Stimulated activated naive CD8-positive, alpha-beta T cell treated with anti-CD3 and anti-CD28 coated beads, Interleukin-15, Interleukin-2, amounts not matched to agents 100 ng/mL and 50 ng/mL, for 24 hours (primary cell): ENCODE data around the gene WIPI1.
"Not testable (repeated sequence)": the region's sequence is repeated elsewhere in the genome, so short reads cannot be mapped to it uniquely, and the experiment has no call there.

Experiments
- H3K27ac Mint-ChIP-seq: one replicate; pipeline ENCODE4 v1.8.0; 2021; ENCODE audit warnings: mild to moderate bottlenecking, mixed read lengths
- H3K27me3 Mint-ChIP-seq: one replicate; pipeline ENCODE4 v1.8.0; 2021; ENCODE audit warnings: mixed read lengths
- H3K36me3 Mint-ChIP-seq: one replicate; pipeline ENCODE4 v1.8.0; 2021; ENCODE audit warnings: low read depth, mixed read lengths
- H3K4me1 Mint-ChIP-seq: one replicate; pipeline ENCODE4 v1.8.0; 2021; ENCODE audit warnings: low read depth, mixed read lengths
- H3K4me3 Mint-ChIP-seq: one replicate; pipeline ENCODE4 v1.8.0; 2021; ENCODE audit warnings: mild to moderate bottlenecking, mixed read lengths
- H3K9me3 Mint-ChIP-seq: one replicate; pipeline ENCODE4 v1.8.0; 2021; ENCODE audit warnings: mixed read lengths

Gene WIPI1

GRCh38 chr17:68422821-68423220, 34.5 kb downstream of the WIPI1 start:
- H3K36me3 Mint-ChIP-seq = peaks cover 11% of the 10 kb centered on the region
- no peaks in the 10 kb centered on the region for H3K9me3 Mint-ChIP-seq
- H3K27ac Mint-ChIP-seq = no peak overlapping the region
- no peaks in the 10 kb centered on the region for H3K27me3 Mint-ChIP-seq
- no peaks in the 10 kb centered on the region for H3K4me1 Mint-ChIP-seq
- no peak overlapping the region for H3K4me3 Mint-ChIP-seq

- no peaks in the 10 kb centered on the region for H3K4me1 Mint-ChIP-seq
Observed at GRCh38 chr17:68421486-68421885, 35.8 kb downstream of the WIPI1 start.

GRCh38 chr17:68420065-68420464, 37.2 kb downstream of the WIPI1 start:
- H3K9me3 Mint-ChIP-seq = no peaks in the 10 kb centered on the region
- no peak overlapping the region for H3K4me3 Mint-ChIP-seq
- H3K36me3 Mint-ChIP-seq = peaks cover 11% of the 10 kb centered on the region
- H3K4me1 Mint-ChIP-seq = peaks cover 11% of the 10 kb centered on the region
- no peaks in the 10 kb centered on the region for H3K27me3 Mint-ChIP-seq
- H3K27ac Mint-ChIP-seq = no peak overlapping the region

More at GRCh38 chr17:68421486-68421885, 35.8 kb downstream of the WIPI1 start:
- peaks cover 11% of the 10 kb centered on the region for H3K36me3 Mint-ChIP-seq
- H3K27me3 Mint-ChIP-seq = no peaks in the 10 kb centered on the region
- no peaks in the 10 kb centered on the region for H3K9me3 Mint-ChIP-seq
- no peak overlapping the region for H3K27ac Mint-ChIP-seq
- H3K4me3 Mint-ChIP-seq = no peak overlapping the region

DNA sequence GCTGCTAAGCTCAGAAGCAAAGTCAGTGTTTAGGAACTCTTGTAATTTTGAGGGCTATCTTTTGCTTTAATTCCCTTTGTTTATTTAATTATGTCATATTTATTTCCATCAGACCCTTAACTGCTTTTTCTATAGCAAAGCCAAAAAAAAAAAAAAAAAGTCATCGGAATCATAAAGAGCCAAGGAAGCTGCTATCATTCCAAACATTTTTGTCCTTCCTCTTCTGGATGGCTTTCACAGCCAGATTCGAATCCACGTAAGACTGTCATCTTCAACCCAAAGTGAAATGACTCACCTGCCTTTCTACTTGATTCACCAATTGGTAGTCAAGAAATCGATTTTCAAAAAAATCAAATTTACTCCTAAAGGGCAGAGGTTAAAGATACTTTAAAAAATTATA, 38.4 kb downstream of the WIPI1 start:
- H3K4me3 Mint-ChIP-seq = no peak overlapping the region

GRCh38 chr17:68417317-68417716, 40.0 kb downstream of the WIPI1 start:
- Mint-ChIP-seq H3K4me1 (peaks cover 25% of the 10 kb centered on the region), H3K4me3 (no peak overlapping the region), H3K9me3 (no peaks in the 10 kb centered on the region), H3K27ac (no peak overlapping the region), H3K27me3 (no peaks in the 10 kb centered on the region), H3K36me3 (peaks cover 11% of the 10 kb centered on the region)

More for the DNA sequence above, 38.4 kb downstream of the WIPI1 start:
- Mint-ChIP-seq H3K27me3 (no peaks in the 10 kb centered on the region), H3K36me3 (peaks cover 11% of the 10 kb centered on the region), H3K4me1 (peaks cover 23% of the 10 kb centered on the region), H3K9me3 (no peaks in the 10 kb centered on the region), H3K27ac (no peak overlapping the region)

GRCh38 chr17:68414901-68415300, 42.4 kb downstream of the WIPI1 start:
- not testable (repeated sequence) for H3K27me3 Mint-ChIP-seq, H3K36me3 Mint-ChIP-seq, H3K9me3 Mint-ChIP-seq
- Mint-ChIP-seq H3K4me1 (peaks cover 25% of the 10 kb centered on the region), H3K4me3 (peak overlapping the region; percentile 91), H3K27ac (peak overlapping the region; percentile 86)

GRCh38 chr17:68413597-68414560, 43.4 kb downstream of the WIPI1 start:
- peaks cover 25% of the 10 kb centered on the region for H3K4me1 Mint-ChIP-seq
- not testable (repeated sequence) for H3K36me3 Mint-ChIP-seq, H3K9me3 Mint-ChIP-seq, H3K27me3 Mint-ChIP-seq
- peak overlapping the region; percentile 86 for H3K27ac Mint-ChIP-seq
- H3K4me3 Mint-ChIP-seq = peak overlapping the region; percentile 91

GRCh38 chr17:68407656-68408055, 49.6 kb downstream of the WIPI1 start:
- H3K27me3 Mint-ChIP-seq, H3K4me1 Mint-ChIP-seq, H3K4me3 Mint-ChIP-seq, H3K27ac Mint-ChIP-seq: not testable (repeated sequence)
- Mint-ChIP-seq H3K36me3 (peaks cover 23% of the 10 kb centered on the region), H3K9me3 (peaks cover 15% of the 10 kb centered on the region)

- peaks cover 23% of the 10 kb centered on the region for H3K36me3 Mint-ChIP-seq
- H3K4me1 Mint-ChIP-seq = peaks cover 27% of the 10 kb centered on the region
- not testable (repeated sequence) for H3K27me3 Mint-ChIP-seq, H3K4me3 Mint-ChIP-seq, H3K27ac Mint-ChIP-seq
- peaks cover 15% of the 10 kb centered on the region for H3K9me3 Mint-ChIP-seq
Observed at GRCh38 chr17:68403837-68404236, 53.5 kb downstream of the WIPI1 start.

- H3K36me3 Mint-ChIP-seq = peaks cover 23% of the 10 kb centered on the region
- peaks cover 15% of the 10 kb centered on the region for H3K9me3 Mint-ChIP-seq
- H3K27me3 Mint-ChIP-seq = no peaks in the 10 kb centered on the region
- H3K4me3 Mint-ChIP-seq = no peak overlapping the region
- no peak overlapping the region for H3K27ac Mint-ChIP-seq
- peaks cover 32% of the 10 kb centered on the region for H3K4me1 Mint-ChIP-seq
Observed at GRCh38 chr17:68403122-68403521, 54.2 kb downstream of the WIPI1 start.

- Mint-ChIP-seq H3K36me3 (peaks cover 15% of the 10 kb centered on the region), H3K27me3 (no peaks in the 10 kb centered on the region), H3K4me1 (peaks cover 41% of the 10 kb centered on the region), H3K9me3 (peaks cover 4% of the 10 kb centered on the region), H3K27ac (peak overlapping the region; percentile 85), H3K4me3 (no peak overlapping the region)
Observed at GRCh38 chr17:68401288-68401687, 56.0 kb downstream of the WIPI1 start.

DNA sequence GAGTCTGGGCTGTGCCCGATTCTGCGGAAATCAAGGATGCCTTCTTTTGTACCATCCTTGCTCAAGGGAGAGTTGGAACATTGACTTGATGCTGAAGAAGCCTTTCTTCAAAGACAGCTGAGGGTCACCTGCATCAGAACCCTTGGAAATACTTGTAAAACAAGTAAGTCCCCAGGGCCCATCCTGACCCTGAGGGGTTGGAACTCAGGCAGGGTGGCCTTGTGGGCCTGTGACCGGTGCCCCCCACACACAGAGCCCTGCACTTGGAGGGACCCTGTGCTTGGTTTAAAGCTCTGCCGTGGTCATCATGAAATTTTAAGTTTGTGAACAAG, 56.9 kb downstream of the WIPI1 start:
- Mint-ChIP-seq H3K4me3 (peak overlapping the region; percentile 53), H3K27ac (peak overlapping the region; percentile 85), H3K9me3 (peaks cover 4% of the 10 kb centered on the region), H3K4me1 (peaks cover 41% of the 10 kb centered on the region), H3K27me3 (no peaks in the 10 kb centered on the region), H3K36me3 (peaks cover 13% of the 10 kb centered on the region)

- H3K4me3 Mint-ChIP-seq = peak overlapping the region; percentile 53
- H3K27ac Mint-ChIP-seq = peak overlapping the region; percentile 85
- H3K9me3 Mint-ChIP-seq = no peaks in the 10 kb centered on the region
- peaks cover 12% of the 10 kb centered on the region for H3K36me3 Mint-ChIP-seq
- H3K4me1 Mint-ChIP-seq = peaks cover 41% of the 10 kb centered on the region
- H3K27me3 Mint-ChIP-seq = no peaks in the 10 kb centered on the region
Observed at GRCh38 chr17:68399638-68400403, 57.5 kb downstream of the WIPI1 start.

- H3K4me1 Mint-ChIP-seq = peaks cover 41% of the 10 kb centered on the region
Observed at GRCh38 chr17:68398691-68399637, 58.3 kb downstream of the WIPI1 start.

More at GRCh38 chr17:68398691-68399637, 58.3 kb downstream of the WIPI1 start:
- peak overlapping the region; percentile 85 for H3K27ac Mint-ChIP-seq
- H3K9me3 Mint-ChIP-seq = no peaks in the 10 kb centered on the region
- peaks cover 10% of the 10 kb centered on the region for H3K36me3 Mint-ChIP-seq
- H3K4me3 Mint-ChIP-seq = peak overlapping the region; percentile 51
- H3K27me3 Mint-ChIP-seq = no peaks in the 10 kb centered on the region
